H1 (cell line): ENCODE results near the gene INO80. TPM values are rescaled to one million over a fixed set of nuclear protein-coding genes. Genes with fewer than 3 reads are reported as not detected.

Source experiments
- CHD7 ChIP-seq: fragments of 300-600 bp; sonication (generic); IDR thresholded peaks from 2 replicates; pipeline ENCODE4 v1.7.1; 2012; ENCODE audit warnings: low read length, moderate library complexity, mild to moderate bottlenecking, inconsistent platforms; ENCODE audit not compliant: insufficient replicate concordance
- RXRA ChIP-seq: IDR thresholded peaks from 2 replicates; pipeline ENCODE4 v1.6.1; 2011; ENCODE audit warnings: low read depth, mild to moderate bottlenecking, low read length, moderate library complexity; ENCODE audit not compliant: insufficient read depth
- polyA plus RNA-seq, 7 experiments: library from polyadenylated mRNA; depleted of rRNA in 3 of 7; stranded (reverse) in 5 of 7; unstranded in 2 of 7; fragments of >200 nt in 5 of 7; fragments of 200-250 nt in 2 of 7; gene quantifications; 1 replicate in 5 of 7; 2 replicates in 1 of 7; 4 replicates in 1 of 7; pipeline versions ENCODE4 v1.2.1 to v1.2.3, GENCODE V29; 2011 to 2013; ENCODE audit warnings: missing spikeins in 2 of 7, mixed read lengths in 2 of 7
- total RNA-seq: library from RNA; stranded (reverse); fragmentation: NEBNext Ultra II Directional; extraction: Animal tissue kit (Norgen Biotek cat#: 25700); gene quantifications from 2 replicates; pipeline ENCODE4 v1.2.1, GENCODE V29; 2021

Gene INO80
- total and polyA plus RNA-seq, 2 of the 8 experiments (the other 6 are each of a cell fraction or from before 2014, with no cell fraction given) = 4.3 to 24.5 TPM

- no peak for TF ChIP-seq CHD7
- no peak for TF ChIP-seq RXRA
Observed at GRCh38 chr15:41055706-41056105, 60.4 kb downstream of the INO80 start (continued).
